Progenitor cell of endocrine pancreas (in vitro differentiated cells): ENCODE results near the gene RASSF8. TPM values are rescaled to one million over a fixed set of nuclear protein-coding genes. Genes with fewer than 3 reads are reported as not detected.

Experiments
- DNase-seq: peaks from one replicate; pipeline ENCODE4 v3.0.0; 2021; ENCODE audit warnings: low spot score; ENCODE audit not compliant: unreplicated experiment
- H3K27ac Mint-ChIP-seq: 2 replicates; pipeline ENCODE4 v1.8.0; 2021; ENCODE audit warnings: mild to moderate bottlenecking, moderate library complexity, mixed read lengths
- H3K27me3 Mint-ChIP-seq: 2 replicates; pipeline ENCODE4 v1.8.0; 2021; ENCODE audit warnings: mixed read lengths
- H3K36me3 Mint-ChIP-seq: 2 replicates; pipeline ENCODE4 v1.8.0; 2022; ENCODE audit warnings: mixed read lengths; ENCODE audit not compliant: insufficient read depth
- H3K4me1 Mint-ChIP-seq: 2 replicates; pipeline ENCODE4 v1.8.0; 2021; ENCODE audit warnings: low read depth, mixed read lengths
- H3K4me3 Mint-ChIP-seq: 2 replicates; pipeline ENCODE4 v1.8.0; 2021; ENCODE audit warnings: low read depth, mild to moderate bottlenecking, moderate library complexity, mixed read lengths
- H3K9me3 Mint-ChIP-seq: 2 replicates; pipeline ENCODE4 v1.8.0; 2021; ENCODE audit warnings: low read depth, mixed read lengths
- total RNA-seq: library from RNA; stranded (reverse); gene quantifications from 2 replicates; pipeline ENCODE4 v1.2.1, GENCODE V29; 2021
- TF ChIP-seq, protein P1 (sequence below): fragments of 200-600 bp; sonication (generic); IDR thresholded peaks from one replicate; pipeline ENCODE4 v1.5.0; 2021; ENCODE audit warnings: antibody characterized with exemption, mild to moderate bottlenecking; ENCODE audit not compliant: unreplicated experiment

The RASSF8 gene
- total RNA-seq, 1 donor from 2014 or later, result 38.8 TPM

DNA sequence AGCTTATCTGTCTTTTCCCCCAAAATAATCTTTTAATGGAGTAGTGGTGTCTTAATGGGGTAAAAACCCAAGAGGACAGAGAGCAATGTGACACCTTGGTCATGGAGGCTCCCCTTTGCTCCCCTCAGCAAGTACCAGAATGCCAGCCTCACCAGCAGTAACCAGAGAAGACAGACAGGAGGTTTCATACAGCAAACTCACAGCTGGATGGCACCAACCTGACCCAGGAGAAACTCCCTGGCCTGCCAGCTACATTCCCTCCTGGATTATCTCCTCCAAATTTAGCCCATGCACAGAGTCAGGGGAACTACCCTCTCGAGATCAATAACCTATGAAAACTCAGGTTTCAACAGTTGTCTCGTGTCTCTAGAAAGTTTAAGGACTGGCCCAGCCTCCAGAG is 150.4 kb downstream of the RASSF8 start:
- Mint-ChIP-seq H3K27me3 (peaks cover 19% of the 10 kb centered on the region), H3K27ac (no peak overlapping the region), H3K4me1 (peaks cover 26% of the 10 kb centered on the region), H3K4me3 (no peak overlapping the region), H3K9me3 (no peaks in the 10 kb centered on the region), H3K36me3 (no peaks in the 10 kb centered on the region)
- TF ChIP-seq, protein P1, sequence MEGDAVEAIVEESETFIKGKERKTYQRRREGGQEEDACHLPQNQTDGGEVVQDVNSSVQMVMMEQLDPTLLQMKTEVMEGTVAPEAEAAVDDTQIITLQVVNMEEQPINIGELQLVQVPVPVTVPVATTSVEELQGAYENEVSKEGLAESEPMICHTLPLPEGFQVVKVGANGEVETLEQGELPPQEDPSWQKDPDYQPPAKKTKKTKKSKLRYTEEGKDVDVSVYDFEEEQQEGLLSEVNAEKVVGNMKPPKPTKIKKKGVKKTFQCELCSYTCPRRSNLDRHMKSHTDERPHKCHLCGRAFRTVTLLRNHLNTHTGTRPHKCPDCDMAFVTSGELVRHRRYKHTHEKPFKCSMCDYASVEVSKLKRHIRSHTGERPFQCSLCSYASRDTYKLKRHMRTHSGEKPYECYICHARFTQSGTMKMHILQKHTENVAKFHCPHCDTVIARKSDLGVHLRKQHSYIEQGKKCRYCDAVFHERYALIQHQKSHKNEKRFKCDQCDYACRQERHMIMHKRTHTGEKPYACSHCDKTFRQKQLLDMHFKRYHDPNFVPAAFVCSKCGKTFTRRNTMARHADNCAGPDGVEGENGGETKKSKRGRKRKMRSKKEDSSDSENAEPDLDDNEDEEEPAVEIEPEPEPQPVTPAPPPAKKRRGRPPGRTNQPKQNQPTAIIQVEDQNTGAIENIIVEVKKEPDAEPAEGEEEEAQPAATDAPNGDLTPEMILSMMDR, result no peak
- DNase-seq, result no peak

DNA sequence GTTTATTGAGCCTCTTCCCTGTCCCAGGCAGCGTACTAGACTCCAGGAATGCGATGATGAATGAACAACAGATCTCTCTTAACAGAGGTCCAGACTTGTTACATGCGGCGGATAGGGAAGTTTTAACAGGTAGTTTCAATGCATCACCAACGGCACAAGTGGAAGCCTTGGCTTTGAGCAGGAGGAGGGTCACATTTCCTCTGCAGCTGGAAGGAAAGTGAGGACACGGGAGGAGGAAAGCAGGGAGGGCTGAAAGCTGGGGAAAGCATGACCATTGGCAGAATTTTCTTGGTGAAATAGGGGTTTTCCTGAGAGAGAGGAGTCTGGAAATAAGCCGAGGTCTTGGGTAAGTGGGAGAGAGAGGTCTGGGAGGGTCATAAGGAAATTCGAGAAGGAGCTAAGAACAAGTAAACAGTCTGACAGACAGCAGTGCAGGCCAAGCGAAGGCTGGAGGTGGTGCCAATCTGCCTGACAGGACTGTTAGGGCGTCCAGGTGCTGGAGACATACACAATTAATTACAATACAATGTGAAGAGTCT is 150.9 kb downstream of the RASSF8 start:
- TF ChIP-seq, protein P1, result no peak
- no peaks in the 10 kb centered on the region for H3K36me3 Mint-ChIP-seq
- H3K9me3 Mint-ChIP-seq, result no peaks in the 10 kb centered on the region
- H3K4me1 Mint-ChIP-seq, result peaks cover 26% of the 10 kb centered on the region
- H3K27ac Mint-ChIP-seq, result peak overlapping the region; percentile 1
- H3K27me3 Mint-ChIP-seq, result peaks cover 19% of the 10 kb centered on the region
- no peak overlapping the region for H3K4me3 Mint-ChIP-seq
- DNase-seq, result no peak

DNA sequence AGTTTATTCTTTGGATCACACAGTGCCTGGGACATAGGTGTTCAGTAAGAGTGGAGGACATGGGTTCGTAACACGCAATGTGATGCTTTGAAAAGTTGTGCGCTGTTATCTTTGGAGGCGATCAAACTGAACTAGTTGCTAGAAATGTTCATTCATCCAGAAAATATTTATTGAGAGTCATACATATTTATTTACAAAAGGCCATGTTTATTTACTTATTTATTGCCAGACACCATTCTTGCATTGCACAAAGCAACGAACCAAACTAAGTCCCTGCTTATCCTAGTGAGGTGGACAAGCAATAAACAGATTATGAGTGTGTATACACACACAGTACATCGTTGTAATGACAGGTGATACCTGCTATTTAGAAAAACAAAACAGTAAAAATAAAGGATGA is 153.8 kb downstream of the RASSF8 start:
- DNase-seq, result no peak
- Mint-ChIP-seq H3K36me3 (no peaks in the 10 kb centered on the region), H3K9me3 (no peaks in the 10 kb centered on the region), H3K27me3 (peaks cover 28% of the 10 kb centered on the region), H3K4me1 (peaks cover 36% of the 10 kb centered on the region), H3K27ac (no peak overlapping the region), H3K4me3 (peak overlapping the region; percentile 70)
- TF ChIP-seq, protein P1, result no peak

DNA sequence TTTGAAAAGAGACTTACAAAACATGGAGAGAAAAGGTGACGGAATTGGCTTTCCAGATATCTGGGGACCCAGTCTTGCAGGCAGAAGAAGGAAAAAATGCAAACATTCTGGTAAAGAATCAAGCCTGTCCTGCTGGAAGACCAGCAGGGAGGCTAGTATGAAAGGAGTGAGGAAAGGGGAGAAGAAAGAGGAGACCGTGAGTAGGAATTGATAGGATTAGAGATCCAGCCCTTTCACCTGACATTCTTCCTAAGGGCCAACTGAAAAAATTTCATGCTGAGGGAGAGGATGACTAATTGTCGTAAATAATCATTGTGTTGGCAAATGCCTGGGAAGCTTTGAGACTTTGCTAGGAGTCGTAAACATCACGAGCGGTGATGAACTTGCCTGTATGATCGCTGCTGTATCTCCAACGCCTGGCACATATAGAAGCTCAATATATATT is 154.2 kb downstream of the RASSF8 start:
- Mint-ChIP-seq H3K27ac (peak overlapping the region; percentile 3), H3K27me3 (peaks cover 31% of the 10 kb centered on the region), H3K4me1 (peaks cover 36% of the 10 kb centered on the region), H3K4me3 (peak overlapping the region; percentile 70), H3K9me3 (no peaks in the 10 kb centered on the region), H3K36me3 (no peaks in the 10 kb centered on the region)
- TF ChIP-seq, protein P1, result no peak
- no peak for DNase-seq

DNA sequence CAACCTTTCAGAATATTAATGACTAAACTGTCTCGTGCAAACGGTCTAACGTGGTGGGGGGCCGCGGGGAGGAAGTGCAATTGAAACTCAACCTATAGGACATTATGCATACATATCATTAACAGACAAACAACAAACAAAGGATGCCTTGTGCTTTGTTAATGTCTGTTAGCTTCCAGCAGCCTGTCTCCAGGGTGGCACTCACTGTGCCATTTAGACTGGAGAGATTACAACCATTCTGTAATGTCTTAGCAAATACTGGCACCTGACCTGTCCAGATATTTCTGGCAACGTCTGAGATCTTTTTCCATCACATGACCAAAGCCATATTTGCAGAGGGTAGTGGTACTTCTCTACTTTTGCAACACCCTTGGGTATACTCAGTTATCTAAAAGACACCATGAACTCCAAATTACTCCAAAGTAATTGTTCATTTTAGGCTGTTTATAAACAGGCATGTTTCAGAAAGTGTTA is 154.7 kb downstream of the RASSF8 start:
- no peaks in the 10 kb centered on the region for H3K36me3 Mint-ChIP-seq
- DNase-seq, result no peak
- H3K4me1 Mint-ChIP-seq, result peaks cover 37% of the 10 kb centered on the region
- peaks cover 33% of the 10 kb centered on the region for H3K27me3 Mint-ChIP-seq
- no peak overlapping the region for H3K27ac Mint-ChIP-seq
- H3K9me3 Mint-ChIP-seq, result no peaks in the 10 kb centered on the region
- H3K4me3 Mint-ChIP-seq, result peak overlapping the region; percentile 70
- TF ChIP-seq, protein P1, result no peak
